Endodermal cell (in vitro differentiated cells): Measurements from ENCODE around the gene NFATC1. TPM values are rescaled to one million over a fixed set of nuclear protein-coding genes. Genes with fewer than 3 reads are reported as not detected.

Experiments
- DNase-seq: peaks from one replicate; pipeline ENCODE4 v3.0.0-alpha.2; 2017
- H3K27ac ChIP-seq: 2 replicates; pipeline ENCODE4 v1.5.1; 2013; ENCODE audit warnings: mild to moderate bottlenecking, low read depth, low read length, moderate library complexity
- H3K27me3 ChIP-seq: 2 replicates; pipeline ENCODE4 v1.6.1; 2013; ENCODE audit warnings: mild to moderate bottlenecking, low read length, moderate library complexity; ENCODE audit not compliant: insufficient read depth, control insufficient read depth, poor library complexity, severe bottlenecking
- H3K36me3 ChIP-seq: 2 replicates; pipeline ENCODE4 v1.7.0; 2013; ENCODE audit warnings: mild to moderate bottlenecking, low read length, moderate library complexity; ENCODE audit not compliant: control insufficient read depth, insufficient read depth
- H3K4me1 ChIP-seq: one replicate; pipeline ENCODE4 v1.7.0; 2013; ENCODE audit warnings: low read length; ENCODE audit not compliant: control insufficient read depth, insufficient read depth
- H3K4me3 ChIP-seq: 2 replicates; pipeline ENCODE4 v1.5.1; 2013; ENCODE audit warnings: mild to moderate bottlenecking, low read length, moderate library complexity
- H3K9ac ChIP-seq: 2 replicates; pipeline ENCODE4 v1.6.1; 2013; ENCODE audit warnings: mild to moderate bottlenecking, low read length, moderate library complexity; ENCODE audit not compliant: poor library complexity, severe bottlenecking; ENCODE audit errors: extremely low read depth
- H3K9me3 ChIP-seq: 2 replicates; pipeline ENCODE4 v1.6.1; 2013; ENCODE audit warnings: mild to moderate bottlenecking, low read length, moderate library complexity; ENCODE audit not compliant: control insufficient read depth
- H3K27ac Mint-ChIP-seq: 2 replicates; pipeline ENCODE4 v1.8.0; 2020; ENCODE audit warnings: mixed read lengths
- H3K27me3 Mint-ChIP-seq: 2 replicates; pipeline ENCODE4 v1.8.0; 2021; ENCODE audit warnings: mild to moderate bottlenecking, mixed read lengths; ENCODE audit not compliant: insufficient read depth
- H3K36me3 Mint-ChIP-seq: 2 replicates; pipeline ENCODE4 v1.8.0; 2020; ENCODE audit warnings: low read depth, mixed read lengths
- H3K4me1 Mint-ChIP-seq: 2 replicates; pipeline ENCODE4 v1.8.0; 2020; ENCODE audit warnings: mixed read lengths
- H3K4me3 Mint-ChIP-seq: 2 replicates; pipeline ENCODE4 v1.8.0; 2020; ENCODE audit warnings: mild to moderate bottlenecking, moderate library complexity, mixed read lengths
- H3K9me3 Mint-ChIP-seq: 2 replicates; pipeline ENCODE4 v1.8.0; 2020; ENCODE audit warnings: mild to moderate bottlenecking, mixed read lengths
- WGBS, 2 experiments: methylation state at CpG; one replicate each; pipeline versions ENCODE4 v1.1.5 to v1.1.7; 2013; ENCODE audit warnings: missing lambda C conversion rate in 2 of 2, mixed read lengths in 1 of 2; ENCODE audit not compliant: insufficient coverage in 1 of 2, insufficient read length in 1 of 2; 5-methylcytosine and 5-hydroxymethylcytosine counted together
- total RNA-seq, 2 donors: library from RNA; stranded (reverse); fragmentation: NEBNext Ultra II Directional in 1 of 2; extraction: Animal tissue kit (Norgen Biotek cat#: 25700) in 1 of 2; gene quantifications; 2 replicates in 1 of 2; 3 replicates in 1 of 2; pipeline ENCODE4 v1.2.1, GENCODE V29; 2021
- TF ChIP-seq, protein P1 (sequence below): fragments of 200-600 bp; sonication (generic); conservative IDR thresholded peaks from 2 replicates; pipeline ENCODE4 v1.5.0; 2021; ENCODE audit warnings: antibody characterized with exemption, mild to moderate bottlenecking

NFATC1 gene
- total RNA-seq, 2 donors from 2014 or later = 23.4 to 32.5 TPM

DNA sequence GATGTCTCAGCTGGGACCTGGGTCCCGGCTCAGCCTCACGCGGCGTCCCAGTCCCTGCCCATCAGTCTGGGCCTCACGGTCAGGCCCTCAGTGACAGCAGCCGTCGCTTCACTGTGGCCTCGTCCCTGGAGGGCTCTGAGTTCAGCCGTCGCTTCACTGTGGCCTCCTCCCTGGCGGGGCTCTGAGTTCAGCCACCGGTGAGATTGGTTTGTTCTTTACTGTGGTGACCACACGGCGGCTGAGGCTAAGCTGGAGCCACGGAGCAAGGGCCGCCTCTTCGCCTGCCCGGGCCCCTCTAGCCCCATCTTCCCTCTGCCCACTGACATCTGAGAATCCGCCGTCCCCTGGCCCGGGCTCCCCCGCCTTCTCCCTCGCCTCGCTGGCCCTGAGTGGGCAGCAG lies 51.2 kb downstream of the NFATC1 start:
- Mint-ChIP-seq H3K27ac (no peak overlapping the region), H3K4me3 (no peak overlapping the region), H3K9me3 (no peaks in the 10 kb centered on the region), H3K36me3 (peaks cover 24% of the 10 kb centered on the region), H3K4me1 (peaks cover 6% of the 10 kb centered on the region), H3K27me3 (no peaks in the 10 kb centered on the region)
- 91 to 93% methylated on average over 21 to 24 of the region's 24 CpGs for WGBS, 2 experiments
- Histone ChIP-seq H3K4me3 (no peak overlapping the region), H3K27me3 (no peaks in the 10 kb centered on the region), H3K36me3 (peaks cover 17% of the 10 kb centered on the region), H3K9me3 (no peaks in the 10 kb centered on the region), H3K27ac (peak overlapping the region; percentile 57), H3K4me1 (no peaks in the 10 kb centered on the region), H3K9ac (no peak overlapping the region)
- TF ChIP-seq, protein P1, sequence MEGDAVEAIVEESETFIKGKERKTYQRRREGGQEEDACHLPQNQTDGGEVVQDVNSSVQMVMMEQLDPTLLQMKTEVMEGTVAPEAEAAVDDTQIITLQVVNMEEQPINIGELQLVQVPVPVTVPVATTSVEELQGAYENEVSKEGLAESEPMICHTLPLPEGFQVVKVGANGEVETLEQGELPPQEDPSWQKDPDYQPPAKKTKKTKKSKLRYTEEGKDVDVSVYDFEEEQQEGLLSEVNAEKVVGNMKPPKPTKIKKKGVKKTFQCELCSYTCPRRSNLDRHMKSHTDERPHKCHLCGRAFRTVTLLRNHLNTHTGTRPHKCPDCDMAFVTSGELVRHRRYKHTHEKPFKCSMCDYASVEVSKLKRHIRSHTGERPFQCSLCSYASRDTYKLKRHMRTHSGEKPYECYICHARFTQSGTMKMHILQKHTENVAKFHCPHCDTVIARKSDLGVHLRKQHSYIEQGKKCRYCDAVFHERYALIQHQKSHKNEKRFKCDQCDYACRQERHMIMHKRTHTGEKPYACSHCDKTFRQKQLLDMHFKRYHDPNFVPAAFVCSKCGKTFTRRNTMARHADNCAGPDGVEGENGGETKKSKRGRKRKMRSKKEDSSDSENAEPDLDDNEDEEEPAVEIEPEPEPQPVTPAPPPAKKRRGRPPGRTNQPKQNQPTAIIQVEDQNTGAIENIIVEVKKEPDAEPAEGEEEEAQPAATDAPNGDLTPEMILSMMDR = no peak
- DNase-seq = no peak

DNA sequence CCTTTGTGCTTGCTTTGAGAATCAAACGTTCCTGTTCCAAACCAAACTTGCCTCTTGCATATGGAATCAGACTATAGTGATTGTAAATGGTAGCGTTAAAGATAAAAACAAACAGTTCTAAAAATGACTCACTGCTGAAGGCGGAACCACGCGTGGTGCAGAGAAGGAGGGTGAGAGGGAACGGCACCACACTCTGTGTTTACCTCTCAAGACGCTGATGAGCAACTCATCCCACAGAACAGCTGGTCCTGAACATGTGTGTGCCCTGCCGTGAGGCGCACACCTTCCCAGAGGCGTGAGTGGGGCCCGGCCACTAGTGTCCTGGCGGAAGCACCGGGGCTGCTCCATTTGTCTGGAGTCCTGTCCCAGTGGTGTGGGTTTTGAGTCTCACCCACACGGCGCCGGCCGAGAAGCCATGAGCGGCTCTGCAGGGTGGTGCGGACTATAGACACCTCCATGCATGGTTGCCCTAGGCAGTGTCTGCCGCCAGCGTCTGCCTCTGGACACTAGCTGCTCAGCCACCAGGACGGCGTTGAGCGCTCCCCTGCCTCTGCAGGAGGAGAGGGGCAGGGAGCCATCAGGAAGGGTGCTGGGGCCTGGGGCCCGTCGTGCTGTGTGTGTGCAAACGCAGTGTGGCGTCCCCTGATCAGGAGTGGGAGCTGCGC lies 52.1 kb downstream of the NFATC1 start:
- H3K4me3 ChIP-seq = no peak overlapping the region
- no peaks in the 10 kb centered on the region for H3K9me3 Mint-ChIP-seq
- DNase-seq = no peak
- no peaks in the 10 kb centered on the region for H3K27me3 Mint-ChIP-seq
- TF ChIP-seq, protein P1 = no peak
- no peak overlapping the region for H3K27ac ChIP-seq
- H3K36me3 ChIP-seq = peaks cover 26% of the 10 kb centered on the region
- peaks cover 6% of the 10 kb centered on the region for H3K4me1 Mint-ChIP-seq
- H3K9ac ChIP-seq = no peak overlapping the region
- no peak overlapping the region for H3K4me3 Mint-ChIP-seq
- H3K9me3 ChIP-seq = no peaks in the 10 kb centered on the region
- WGBS, 2 experiments = 95 to 96% methylated on average over 26 to 29 of the region's 29 CpGs
- peaks cover 25% of the 10 kb centered on the region for H3K36me3 Mint-ChIP-seq
- no peaks in the 10 kb centered on the region for H3K4me1 ChIP-seq
- no peak overlapping the region for H3K27ac Mint-ChIP-seq
- no peaks in the 10 kb centered on the region for H3K27me3 ChIP-seq

DNA sequence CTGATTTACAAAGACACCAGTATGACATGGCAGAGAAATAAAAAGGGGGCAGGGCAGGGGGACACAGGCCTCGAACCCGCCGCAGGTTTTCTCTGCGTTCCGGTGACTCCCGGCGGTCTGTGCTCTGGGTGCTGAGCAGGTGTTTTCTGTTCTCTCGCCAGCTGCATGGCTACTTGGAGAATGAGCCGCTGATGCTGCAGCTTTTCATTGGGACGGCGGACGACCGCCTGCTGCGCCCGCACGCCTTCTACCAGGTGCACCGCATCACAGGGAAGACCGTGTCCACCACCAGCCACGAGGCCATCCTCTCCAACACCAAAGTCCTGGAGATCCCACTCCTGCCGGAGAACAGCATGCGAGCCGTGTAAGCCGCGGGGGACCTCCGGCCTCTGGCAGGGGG lies 52.9 kb downstream of the NFATC1 start:
- no peaks in the 10 kb centered on the region for H3K4me1 ChIP-seq
- H3K9me3 ChIP-seq = no peaks in the 10 kb centered on the region
- Mint-ChIP-seq H3K4me1 (peaks cover 6% of the 10 kb centered on the region), H3K9me3 (no peaks in the 10 kb centered on the region), H3K27me3 (no peaks in the 10 kb centered on the region), H3K4me3 (no peak overlapping the region), H3K36me3 (peaks cover 29% of the 10 kb centered on the region), H3K27ac (no peak overlapping the region)
- H3K36me3 ChIP-seq = peaks cover 29% of the 10 kb centered on the region
- H3K27me3 ChIP-seq = no peaks in the 10 kb centered on the region
- no peak overlapping the region for H3K27ac ChIP-seq
- TF ChIP-seq, protein P1 = no peak
- WGBS, 2 experiments = 93 to 97% methylated on average over 23 to 25 of the region's 25 CpGs
- DNase-seq = no peak
- no peak overlapping the region for H3K9ac ChIP-seq
- H3K4me3 ChIP-seq = no peak overlapping the region
